Sciatic nerve (tissue), 2 donors: ENCODE results near the gene ZNF831. TPM values are rescaled to one million over a fixed set of nuclear protein-coding genes. Genes with fewer than 3 reads are reported as not detected.
A peak's percentile ranks its signal among the peaks of the same experiment; 100 is the strongest.

Experiments
- ATAC-seq: fragments of 200-7000 bp; cut with Tn5 transposase; one replicate; pipeline ENCODE4 v1.9.1; 2020; ENCODE audit warnings: mild to moderate bottlenecking, moderate library complexity
- DNase-seq: peaks from one replicate; pipeline ENCODE4 v3.0.0-alpha.2; 2020; ENCODE audit warnings: low spot score
- intact Hi-C: fragments of 100-400 bp; cut with DNase I; formaldehyde crosslinking; loops from one replicate; pipeline ENCODE4 v1.14.2; 2022
- total RNA-seq: library from RNA; stranded (reverse); fragmentation: NEBNext Ultra II Directional; extraction: Animal tissue kit (Norgen Biotek cat#: 25700); gene quantifications from one replicate; pipeline ENCODE4 v1.2.1, GENCODE V29; 2021
- donor health status: DM: no; HTN: no; CAD: no.
- donor health status: DM: no; HTN: no; CAD: no.

The ZNF831 gene
- total RNA-seq, 1 donor from 2014 or later, result 0.36 TPM

DNA sequence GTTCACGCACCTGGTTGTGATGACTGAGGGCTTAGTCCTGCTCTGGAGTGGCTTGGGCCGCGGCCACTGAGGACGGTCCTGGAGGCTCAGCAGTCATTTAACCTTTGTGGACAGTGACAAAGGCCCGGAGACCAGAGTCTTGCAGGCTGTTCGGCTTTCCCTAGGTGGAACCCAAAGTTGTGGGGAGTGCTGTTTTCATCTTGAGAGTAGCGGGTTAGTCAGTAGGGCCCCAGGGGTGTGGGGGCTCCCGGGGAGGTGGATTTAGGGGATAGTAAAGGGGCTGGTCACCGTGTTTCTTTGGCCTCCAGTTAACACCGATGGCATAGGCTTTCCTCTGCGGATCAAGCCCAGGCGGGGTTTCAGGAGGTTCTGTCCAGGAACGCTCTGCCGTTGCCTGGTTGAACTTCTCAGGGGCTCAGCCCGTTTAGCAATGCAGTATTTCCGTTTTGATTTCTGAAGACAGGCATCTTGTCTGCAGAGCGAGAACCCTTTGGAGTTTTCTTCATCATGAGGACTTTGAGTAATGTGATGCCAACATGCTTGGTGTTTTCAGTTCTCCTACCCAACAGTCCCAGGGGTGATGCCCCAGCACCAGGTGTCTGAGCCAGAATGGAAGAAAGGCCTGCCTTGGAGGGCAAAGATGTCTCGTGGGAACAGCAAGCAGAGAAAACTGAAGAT, 31.8 kb downstream of the ZNF831 start:
- intact Hi-C loops, result no loop called here
- DNase-seq, result no peak
- no peak for ATAC-seq

DNA sequence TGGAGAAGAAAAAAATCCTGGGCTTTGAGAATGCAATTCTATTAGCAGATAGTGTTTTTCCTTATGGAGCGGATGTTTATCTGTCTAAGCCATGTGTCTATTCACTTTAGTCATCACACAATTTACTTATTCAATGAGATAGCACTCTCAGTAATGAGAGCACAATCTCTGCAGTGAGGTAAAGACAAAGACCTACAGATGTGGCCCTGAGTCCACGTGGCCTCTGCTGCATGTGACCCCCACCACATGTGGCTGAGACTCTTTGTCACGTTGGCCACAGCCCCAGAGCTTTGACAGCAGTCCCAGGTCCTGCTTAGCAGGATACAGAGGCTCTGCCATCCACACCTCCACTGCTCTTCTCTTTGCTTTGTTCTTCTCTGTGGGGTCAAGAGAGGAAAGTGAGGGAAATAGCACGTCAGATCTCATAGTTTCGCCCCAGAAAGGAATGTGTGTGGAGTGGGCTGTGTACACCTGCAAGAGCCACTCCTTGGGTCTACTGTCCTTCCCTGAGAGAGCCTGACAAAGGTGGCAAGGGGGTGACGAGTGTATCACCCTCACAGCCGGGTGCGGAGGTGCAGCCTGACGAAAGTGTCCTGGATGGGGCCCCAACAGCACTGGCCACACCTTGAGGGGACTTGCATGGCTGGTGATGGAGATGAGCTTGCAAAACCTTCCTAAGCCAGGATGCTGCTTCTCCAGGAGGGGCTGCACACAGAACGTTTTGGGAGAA, 40.7 kb downstream of the ZNF831 start:
- intact Hi-C loops, result no loop called here
- no peak for ATAC-seq
- DNase-seq, result no peak

DNA sequence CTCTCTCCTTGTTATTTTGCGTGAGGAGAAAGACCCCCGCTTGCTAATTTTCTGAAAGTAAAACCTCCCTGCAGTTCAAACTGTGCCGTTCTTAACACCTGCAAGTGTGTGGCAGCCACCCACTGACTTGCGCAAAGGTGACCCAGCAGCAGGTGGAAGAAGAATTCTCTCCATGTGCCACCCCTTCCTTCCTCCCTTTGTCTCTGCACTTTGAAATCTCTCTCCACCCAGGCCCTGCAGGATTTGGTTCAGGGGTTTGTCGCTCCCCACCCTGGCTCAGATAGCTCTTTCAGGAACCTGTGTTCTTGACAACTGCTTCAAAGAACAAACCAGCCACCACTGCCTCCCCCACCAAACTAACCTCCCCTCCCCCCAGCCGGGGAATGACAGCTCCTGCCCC, 41.4 kb downstream of the ZNF831 start:
- DNase-seq (no peak), ATAC-seq (no peak)
- intact Hi-C loops, result no loop called here

DNA sequence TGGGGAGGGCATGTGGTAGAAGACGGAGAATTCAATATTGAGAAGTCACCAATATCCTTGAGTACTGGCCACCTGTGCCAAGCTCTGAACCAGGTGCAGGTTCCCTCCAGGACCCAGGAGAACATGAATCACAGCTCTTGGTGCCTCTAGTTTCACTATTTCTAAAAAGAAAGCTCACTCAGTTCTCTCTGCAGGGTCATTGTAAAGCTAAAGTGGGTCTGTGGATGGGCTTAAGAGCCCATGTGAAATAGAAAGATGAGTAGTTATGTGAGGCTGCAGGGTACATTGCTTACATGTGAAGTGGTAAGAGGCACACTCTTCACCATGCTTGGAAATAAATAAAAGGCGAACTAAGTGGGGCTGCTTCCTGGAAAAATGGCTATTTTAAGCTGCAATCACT, 43.6 kb downstream of the ZNF831 start:
- no peak for ATAC-seq
- intact Hi-C loops, result no loop called here

DNA sequence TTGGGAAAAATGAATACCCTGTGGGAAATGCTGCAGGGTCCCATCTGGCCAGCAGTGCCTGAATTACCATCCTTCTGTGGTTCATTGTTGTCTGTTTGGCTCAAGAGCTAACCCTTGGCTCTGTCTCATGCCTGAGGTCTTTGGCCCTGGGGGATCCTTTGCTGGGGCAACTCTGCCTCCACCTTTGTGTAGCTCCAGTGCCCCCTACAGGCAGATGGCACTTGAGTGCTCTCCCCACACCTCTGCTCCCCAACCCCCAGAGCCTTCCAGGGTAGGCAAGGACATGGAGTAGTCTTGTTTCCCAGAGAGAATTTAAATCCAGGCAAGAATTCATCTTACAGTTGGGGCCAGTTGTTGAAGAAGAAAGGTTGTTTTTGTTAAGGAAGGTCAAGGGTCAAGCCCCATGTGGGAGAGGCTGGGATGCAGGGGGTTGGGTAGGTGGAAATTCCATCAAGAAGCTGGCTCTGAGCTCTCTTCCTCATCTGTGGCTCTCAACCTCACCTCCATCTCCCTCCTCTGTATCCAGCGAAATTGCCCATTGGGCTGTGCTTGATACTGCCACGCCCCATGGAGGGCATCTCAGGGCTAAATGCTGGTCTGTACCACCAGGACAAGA, 44.2 kb downstream of the ZNF831 start:
- intact Hi-C loops, result no loop called here
- ATAC-seq, result peak; percentile 42
- DNase-seq, result no peak

More for the DNA sequence above, 43.6 kb downstream of the ZNF831 start:
- DNase-seq, result no peak

DNA sequence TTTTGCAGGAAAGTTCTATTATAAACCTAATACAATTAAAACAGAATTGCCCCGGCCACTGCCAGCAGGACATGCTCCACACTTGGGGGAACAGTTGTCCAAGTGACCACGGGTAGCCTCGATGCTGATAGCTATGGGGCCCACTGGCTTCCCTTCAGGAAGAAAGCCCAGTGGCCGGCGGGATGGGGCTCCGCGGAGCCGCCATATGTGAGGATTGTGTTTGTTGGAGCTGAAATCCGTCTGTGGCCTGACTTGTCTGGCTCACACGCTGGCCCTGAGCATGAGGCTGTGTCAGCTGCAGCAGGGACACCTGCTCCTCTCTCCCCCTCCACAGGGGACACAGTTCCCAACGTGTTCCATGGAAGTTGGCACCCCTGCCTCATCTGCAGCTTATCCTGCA, 46.6 kb downstream of the ZNF831 start:
- DNase-seq (no peak), ATAC-seq (no peak)
- intact Hi-C loops, result no loop called here

DNA sequence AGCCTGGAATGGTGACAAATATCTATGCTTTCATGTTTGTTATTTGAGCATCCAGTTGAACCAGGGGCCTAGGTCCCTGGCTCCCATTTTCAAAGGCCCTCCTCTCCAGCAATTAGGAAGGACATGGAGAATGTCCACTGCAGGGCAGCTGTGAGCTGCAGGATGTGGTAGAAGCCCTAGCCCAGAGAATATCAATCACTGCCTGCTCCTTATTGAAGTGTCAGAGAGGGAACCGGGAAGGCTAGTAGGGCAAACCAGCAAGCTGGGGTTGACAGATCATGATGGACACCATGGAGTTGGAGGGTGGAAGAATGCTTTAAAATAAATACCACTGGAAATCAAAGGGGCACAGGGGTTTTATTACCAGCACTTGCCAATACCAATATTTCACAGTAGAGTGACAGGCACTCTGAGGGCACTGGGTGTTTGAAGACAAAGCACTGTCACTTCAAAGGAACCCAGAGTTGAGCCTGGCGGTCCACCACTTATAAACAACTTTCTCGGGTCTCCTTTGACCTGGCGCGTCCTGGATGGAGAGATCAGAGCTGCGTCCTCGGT, 47.7 kb downstream of the ZNF831 start:
- intact Hi-C loops, result no loop called here
- ATAC-seq, result no peak
- no peak for DNase-seq

DNA sequence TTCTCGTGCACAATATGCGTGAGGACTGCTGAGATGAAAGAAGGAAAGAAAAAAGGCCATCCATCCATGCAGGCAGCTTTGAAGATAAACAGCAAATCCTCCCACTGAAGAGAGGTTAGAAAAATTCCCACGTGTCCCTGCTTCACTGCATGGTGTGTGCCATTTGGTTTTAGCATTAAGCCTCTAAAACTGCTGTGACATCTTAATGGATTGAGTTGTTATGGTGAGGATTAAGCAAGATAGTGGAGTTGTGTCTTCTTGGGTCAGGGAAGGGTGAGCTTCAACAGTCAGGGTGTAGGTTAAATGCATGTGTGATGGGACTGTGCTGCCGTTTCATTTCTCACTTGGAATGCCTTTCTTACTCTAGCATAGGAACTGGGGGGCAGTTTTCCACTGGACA, 50.5 kb downstream of the ZNF831 start:
- intact Hi-C loops, result no loop called here
- no peak for DNase-seq
- no peak for ATAC-seq

DNA sequence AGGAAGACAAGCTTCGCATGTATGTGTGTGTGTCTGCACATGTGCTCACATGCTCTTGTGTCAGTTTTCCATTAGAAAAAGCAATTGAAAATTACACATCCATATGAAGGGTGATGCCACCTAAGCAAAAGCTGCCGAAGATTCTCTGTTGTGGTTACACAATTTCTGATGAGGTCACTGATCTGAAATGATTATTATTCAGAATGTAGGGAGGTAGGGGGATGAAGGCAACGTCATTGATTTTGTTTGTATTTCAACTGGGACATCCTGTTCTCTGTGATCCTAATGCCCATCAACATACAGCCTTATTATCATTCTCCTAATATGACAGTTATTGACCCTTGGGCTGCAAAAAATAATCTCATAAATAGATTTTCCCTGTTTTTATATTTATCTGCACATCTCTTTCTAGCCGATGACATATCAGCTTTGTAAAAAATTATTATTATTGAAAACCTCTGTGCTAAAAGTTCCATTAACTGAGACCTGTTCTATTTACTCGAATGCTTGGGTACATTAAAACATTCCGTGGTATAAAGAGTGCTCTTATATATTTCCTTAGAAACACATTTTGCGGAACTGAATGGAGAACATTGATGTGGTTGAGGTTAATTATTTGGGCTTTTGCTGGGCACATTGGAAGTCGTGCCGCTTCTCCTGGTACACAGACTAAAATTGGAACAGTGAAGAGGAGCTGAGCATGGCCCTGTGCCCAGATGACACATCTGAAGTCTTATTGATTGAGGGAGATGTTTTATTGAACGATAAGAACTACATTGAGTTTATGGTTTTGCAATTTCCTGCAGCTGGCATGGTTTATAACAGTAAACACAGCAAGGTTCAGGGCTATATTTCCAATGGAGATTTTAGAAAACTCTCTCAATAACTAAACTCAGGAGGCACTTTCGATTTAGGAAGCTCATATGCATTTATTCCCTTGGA, 51.3 kb downstream of the ZNF831 start:
- intact Hi-C loops, result no loop called here
- DNase-seq (no peak), ATAC-seq (no peak)

DNA sequence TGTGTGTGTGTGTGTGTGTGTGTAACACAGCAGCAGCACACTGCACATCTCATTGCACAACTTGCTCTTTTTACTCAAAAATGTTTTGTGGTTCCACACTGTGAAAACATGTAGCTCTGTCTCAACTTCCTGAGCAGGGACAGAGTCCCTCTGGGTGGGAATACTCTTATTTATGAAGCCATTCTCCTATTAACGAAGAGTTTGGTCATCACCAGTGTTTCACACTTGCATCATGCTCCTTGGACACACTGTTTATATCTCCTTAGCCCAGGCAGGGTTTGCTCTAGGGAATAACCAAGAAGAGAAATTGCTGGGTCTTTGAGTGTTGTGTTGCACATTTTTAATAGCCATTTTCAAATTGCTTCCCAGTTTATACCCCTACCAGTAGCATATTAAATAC, 53.6 kb downstream of the ZNF831 start:
- ATAC-seq (no peak), DNase-seq (no peak)
- intact Hi-C loops, result no loop called here

DNA sequence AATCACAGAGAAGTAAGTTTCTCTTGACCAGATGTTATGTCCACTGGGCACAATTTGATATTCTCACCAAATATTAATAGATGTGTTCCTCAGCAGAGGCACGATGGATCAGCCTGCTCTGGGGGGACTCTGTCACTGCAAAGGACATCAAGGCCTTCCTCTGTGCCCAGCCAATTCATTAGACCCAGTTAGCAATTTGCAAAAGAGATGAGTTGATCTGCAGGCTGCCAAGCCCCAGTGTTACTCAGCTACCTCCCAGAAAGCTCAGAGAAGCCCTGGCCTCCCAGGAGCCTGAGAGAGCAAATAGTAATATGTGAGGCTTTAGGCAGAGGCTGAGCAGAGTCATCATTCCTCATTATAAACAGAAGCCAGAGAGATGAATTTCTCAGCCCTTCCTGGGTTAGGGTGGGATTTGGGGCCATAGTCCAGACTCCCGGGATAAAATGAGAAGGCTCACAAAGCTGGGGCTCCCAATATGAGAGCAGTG, 54.2 kb downstream of the ZNF831 start:
- ATAC-seq, result no peak
- intact Hi-C loops, result no loop called here

DNA sequence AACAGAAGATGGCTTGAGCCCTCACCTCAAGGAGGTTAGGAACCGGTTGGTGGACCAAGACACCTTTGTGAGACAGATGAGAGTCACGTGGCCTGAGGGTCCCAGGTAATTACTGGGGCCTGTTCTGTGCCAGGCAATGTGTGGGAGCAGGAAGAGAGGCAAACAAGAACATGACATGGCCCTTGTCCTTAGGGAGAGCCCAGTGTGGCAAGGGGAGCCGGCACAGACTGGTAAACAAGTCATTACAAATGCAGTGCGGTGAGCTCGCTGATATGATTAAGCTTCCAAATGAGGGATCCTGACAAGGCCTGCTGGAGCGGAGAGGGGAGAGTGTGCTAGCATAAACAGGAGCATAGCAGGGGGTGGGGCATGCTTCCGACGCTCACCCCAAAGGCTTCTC, 55.6 kb downstream of the ZNF831 start:
- intact Hi-C loops, result no loop called here
- no peak for DNase-seq
- no peak for ATAC-seq

More for the DNA sequence above, 54.2 kb downstream of the ZNF831 start:
- no peak for DNase-seq

DNA sequence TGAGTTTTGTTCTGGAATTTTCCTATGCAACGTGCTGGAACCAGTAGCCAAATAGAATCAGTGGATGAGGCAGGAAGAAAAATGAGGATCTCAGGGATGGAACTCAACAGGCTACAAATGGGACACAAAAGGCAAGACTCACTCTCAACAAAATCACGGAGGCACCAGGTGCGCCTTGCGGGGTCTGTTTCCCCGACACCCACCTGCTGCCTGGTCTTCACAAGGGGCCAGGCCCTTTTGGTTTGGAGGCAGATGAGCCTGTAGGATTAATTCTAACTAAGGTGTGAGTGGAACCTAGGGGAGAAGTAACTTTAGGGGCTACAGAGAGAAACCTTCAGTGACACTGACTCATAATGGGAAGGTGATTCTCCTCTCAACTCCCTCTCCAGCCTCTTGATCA, 56.5 kb downstream of the ZNF831 start:
- no peak for DNase-seq

DNA sequence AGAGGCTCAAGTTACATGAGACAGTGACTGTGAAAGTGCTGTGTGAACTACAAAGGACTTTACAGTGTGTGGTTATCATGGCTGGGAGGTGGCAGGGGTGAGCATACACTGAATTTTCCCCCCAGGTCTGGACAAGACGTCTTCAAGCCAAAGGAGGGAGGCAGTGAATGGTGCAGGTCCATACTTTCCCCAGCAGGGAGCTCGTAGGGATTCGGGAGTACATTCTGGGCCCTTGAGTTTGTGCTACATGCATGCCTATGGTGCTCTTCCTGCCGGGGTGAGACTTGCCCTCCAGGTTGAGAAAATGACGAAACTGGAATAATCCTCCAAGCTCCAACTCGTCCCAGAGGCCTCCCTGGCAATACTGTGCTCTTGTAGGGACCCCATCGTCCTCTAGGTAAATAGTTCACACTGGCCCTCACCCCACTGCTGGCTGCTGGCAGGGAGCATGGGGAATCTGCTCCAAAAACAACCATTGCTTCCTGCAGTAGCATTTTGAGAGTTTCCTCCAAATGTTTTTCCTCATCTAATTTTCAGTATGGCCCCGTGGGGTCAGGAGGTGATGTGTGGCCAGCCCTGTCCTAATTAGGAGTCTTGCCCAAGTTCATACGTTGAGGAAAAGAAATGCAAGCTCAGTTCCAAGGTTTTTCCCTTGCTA, 57.6 kb downstream of the ZNF831 start:
- peak; percentile 47 for ATAC-seq
- intact Hi-C loops, result loop anchor here (5.0 kb wide), 2 partner anchors 134 to 354 kb away; no protein-coding TSS in a partner anchor
- no peak for DNase-seq

More for the DNA sequence above, 56.5 kb downstream of the ZNF831 start:
- intact Hi-C loops, result loop anchor here (5.0 kb wide), 2 partner anchors 133 to 353 kb away; no protein-coding TSS in a partner anchor
- ATAC-seq, result no peak

DNA sequence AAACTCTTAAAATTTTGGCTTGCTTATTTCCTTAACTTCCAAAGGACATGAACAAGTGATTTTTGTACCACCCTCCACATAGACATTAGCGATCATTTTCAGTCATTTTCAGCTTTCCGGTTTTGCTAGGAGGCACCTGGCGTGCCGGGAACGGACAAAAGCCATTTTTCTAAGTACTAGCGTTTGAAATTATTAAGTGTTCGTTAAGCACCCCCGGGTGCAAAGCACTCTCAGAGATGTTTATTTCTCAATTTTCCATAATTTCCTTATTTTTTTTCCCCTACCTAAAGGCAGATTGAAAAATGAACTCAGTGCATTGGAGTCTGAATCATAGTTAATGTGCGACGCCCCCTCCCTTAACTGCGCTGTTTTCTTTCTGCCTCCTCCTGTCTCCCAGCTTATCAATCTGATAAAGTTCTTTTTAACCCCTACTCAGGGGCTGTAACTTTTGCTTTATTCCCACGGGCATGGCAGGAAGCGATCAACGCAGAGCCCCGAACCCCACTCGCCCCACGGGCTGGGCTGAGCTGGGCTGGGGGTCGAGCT, 58.2 kb downstream of the ZNF831 start:
- DNase-seq (no peak), ATAC-seq (no peak)
- intact Hi-C loops, result loop anchor here (5.0 kb wide), 2 partner anchors 134 to 354 kb away; no protein-coding TSS in a partner anchor

DNA sequence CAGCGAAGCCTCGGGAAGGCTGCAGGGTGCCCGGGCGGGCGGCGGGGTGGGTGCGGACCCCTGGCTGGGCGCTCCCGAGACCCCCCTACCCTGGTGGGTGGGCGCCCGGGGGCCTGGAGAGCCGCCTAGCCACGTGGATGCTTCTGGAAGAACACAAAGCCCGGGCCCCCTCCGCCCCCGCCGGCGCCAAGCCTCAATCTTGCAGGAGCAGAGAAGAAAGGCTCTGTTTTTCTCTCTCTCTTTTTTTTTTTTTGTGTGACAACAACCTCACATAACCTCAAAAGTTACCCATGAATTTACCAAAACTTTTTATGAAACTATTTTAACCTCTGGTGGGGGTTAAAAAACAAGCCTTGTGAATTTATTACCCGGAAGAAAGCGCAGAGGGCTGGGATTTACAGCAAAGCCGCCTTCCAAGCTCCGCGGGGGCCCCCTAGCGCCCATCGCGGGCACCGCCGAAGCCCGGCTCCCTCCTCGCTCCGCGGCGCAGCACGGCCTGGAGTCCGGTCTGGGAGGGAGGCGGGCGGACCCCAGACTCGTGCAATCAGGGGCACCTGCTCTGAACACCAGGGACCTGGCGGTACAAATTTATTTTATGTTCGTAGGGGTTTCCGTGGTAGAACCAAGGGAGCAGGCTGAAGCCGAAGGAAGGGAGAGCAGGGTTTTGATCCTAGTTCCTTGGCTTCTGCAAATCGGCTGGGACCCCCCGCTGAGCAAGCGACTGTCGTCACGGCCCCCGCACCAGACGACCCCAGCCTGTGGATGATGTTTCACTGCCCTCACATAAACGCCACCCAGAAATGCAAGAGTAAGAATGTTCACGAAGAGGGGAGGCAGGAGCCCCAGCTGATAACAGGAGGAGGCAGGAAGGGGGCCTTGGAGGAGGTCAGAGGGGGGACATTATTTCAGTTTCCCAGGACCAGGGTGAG, 58.9 kb downstream of the ZNF831 start:
- ATAC-seq, result peak; percentile 95

DNA sequence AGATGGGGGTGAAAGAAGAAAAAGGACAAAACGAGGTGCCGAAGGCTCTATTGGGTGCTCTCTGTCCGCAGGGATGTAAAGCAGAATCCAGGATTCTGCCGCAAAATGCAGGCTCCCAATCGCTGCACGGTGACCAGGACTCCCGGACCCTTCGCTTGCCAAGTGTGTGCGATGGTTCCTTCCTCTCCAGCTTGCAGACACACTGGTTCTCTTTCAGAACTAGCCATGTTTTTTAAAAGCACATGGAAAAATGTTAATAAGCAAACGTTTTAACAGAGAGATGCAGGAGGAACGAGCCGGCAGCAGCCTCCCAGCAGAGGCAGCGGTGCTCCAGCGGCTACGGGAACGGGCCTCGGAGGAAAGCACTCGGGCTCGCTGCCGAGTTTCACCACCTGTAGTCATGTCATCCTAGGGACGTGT, 59.6 kb downstream of the ZNF831 start:
- intact Hi-C loops, result loop anchor here (5.0 kb wide), 2 partner anchors 136 to 356 kb away; no protein-coding TSS in a partner anchor
- ATAC-seq (no peak), DNase-seq (no peak)

More for the DNA sequence above, 58.9 kb downstream of the ZNF831 start:
- peak; percentile 88 for DNase-seq
- intact Hi-C loops, result loop anchor here (5.0 kb wide), 2 partner anchors 135 to 355 kb away; no protein-coding TSS in a partner anchor
